MCF 10A (cell line): Measurements from ENCODE around the gene PRR23B. TPM values are rescaled to one million over a fixed set of nuclear protein-coding genes. Genes with fewer than 3 reads are reported as not detected.

ENCODE experiments used
- BruUV-seq: library from RNA; stranded (reverse); fragments of 400-500 nt; replicated peaks from 2 replicates; lab custom pipeline; 2021; lab: Mats Ljungman, UMichigan
- CTCF ChIA-PET: fragments of 300-600 bp; sonication (Branson Sonifier 250); formaldehyde crosslinking; extraction: SDS; loops from one replicate; lab custom pipeline; 2021; ENCODE audit warnings: antibody characterized with exemption, inconsistent platforms; lab: Yijun Ruan, JAX
- POLR2A ChIA-PET: fragments of 300-600, 350-650 bp; sonication (Branson Sonifier 250); formaldehyde crosslinking; extraction: SDS; loops from one replicate; lab custom pipeline; 2020; ENCODE audit warnings: antibody characterized with exemption, inconsistent platforms; lab: Yijun Ruan, JAX
- DNase-seq: peaks from one replicate; pipeline ENCODE4 v3.0.0-alpha.2; 2018; ENCODE audit not compliant: unreplicated experiment
- H3K27ac Mint-ChIP-seq: one replicate; pipeline ENCODE4 v1.8.0; 2022; ENCODE audit warnings: mild to moderate bottlenecking, low read depth, mixed read lengths; ENCODE audit not compliant: unreplicated experiment
- H3K27me3 Mint-ChIP-seq: one replicate; pipeline ENCODE4 v1.8.0; 2022; ENCODE audit warnings: mixed read lengths; ENCODE audit not compliant: insufficient read depth, unreplicated experiment
- H3K36me3 Mint-ChIP-seq: one replicate; pipeline ENCODE4 v1.8.0; 2022; ENCODE audit warnings: mild to moderate bottlenecking, moderate library complexity, mixed read lengths; ENCODE audit not compliant: insufficient read depth, unreplicated experiment
- H3K4me1 Mint-ChIP-seq: one replicate; pipeline ENCODE4 v1.8.0; 2022; ENCODE audit warnings: mixed read lengths; ENCODE audit not compliant: insufficient read depth, unreplicated experiment
- H3K4me3 Mint-ChIP-seq: one replicate; pipeline ENCODE4 v1.8.0; 2022; ENCODE audit warnings: mild to moderate bottlenecking, moderate library complexity, mixed read lengths; ENCODE audit not compliant: unreplicated experiment
- H3K9me3 Mint-ChIP-seq: one replicate; pipeline ENCODE4 v1.8.0; 2022; ENCODE audit warnings: mixed read lengths; ENCODE audit not compliant: unreplicated experiment
- intact Hi-C: fragments of 100-400 bp; cut with micrococcal nuclease; formaldehyde crosslinking; loops from 2 replicates; pipeline ENCODE4 v1.14.1; 2022
- total RNA-seq: library from RNA; stranded (reverse); gene quantifications from 2 replicates; pipeline ENCODE4 v1.2.3, GENCODE V29; 2022
- TF ChIP-seq, protein P1 (sequence below): fragments of 200-600 bp; IDR thresholded peaks from one replicate; pipeline ENCODE4 v1.8.0; 2022; ENCODE audit warnings: antibody characterized with exemption, mild to moderate bottlenecking; ENCODE audit not compliant: unreplicated experiment

PRR23B gene
- total RNA-seq, 1 experiment from 2014 or later: not detected

DNA sequence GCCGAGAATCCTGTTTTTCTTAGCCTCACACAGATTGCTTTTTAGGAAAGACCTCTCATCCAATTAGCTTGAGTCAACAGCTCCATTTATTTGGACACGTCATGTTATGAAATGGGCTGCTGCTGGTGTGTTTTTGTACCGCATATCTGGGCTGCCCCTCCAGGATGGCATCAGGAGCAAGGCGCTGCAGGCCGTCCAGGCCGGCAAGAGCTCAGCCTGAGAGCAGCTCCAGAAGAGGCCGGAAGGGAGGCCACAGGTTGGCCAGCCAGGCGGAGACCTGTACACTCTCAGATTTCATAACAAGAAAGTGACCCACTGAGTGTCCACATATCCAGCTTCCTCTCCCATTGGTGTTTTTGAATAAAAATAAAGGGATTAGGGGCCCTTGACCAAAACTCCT, 45.4 kb downstream of the PRR23B start:
- Mint-ChIP-seq H3K36me3 (no peaks in the 10 kb centered on the region), H3K27ac (no peak overlapping the region), H3K4me3 (no peak overlapping the region), H3K27me3 (no peaks in the 10 kb centered on the region), H3K4me1 (no peaks in the 10 kb centered on the region), H3K9me3 (no peaks in the 10 kb centered on the region)
- TF ChIP-seq, protein P1, sequence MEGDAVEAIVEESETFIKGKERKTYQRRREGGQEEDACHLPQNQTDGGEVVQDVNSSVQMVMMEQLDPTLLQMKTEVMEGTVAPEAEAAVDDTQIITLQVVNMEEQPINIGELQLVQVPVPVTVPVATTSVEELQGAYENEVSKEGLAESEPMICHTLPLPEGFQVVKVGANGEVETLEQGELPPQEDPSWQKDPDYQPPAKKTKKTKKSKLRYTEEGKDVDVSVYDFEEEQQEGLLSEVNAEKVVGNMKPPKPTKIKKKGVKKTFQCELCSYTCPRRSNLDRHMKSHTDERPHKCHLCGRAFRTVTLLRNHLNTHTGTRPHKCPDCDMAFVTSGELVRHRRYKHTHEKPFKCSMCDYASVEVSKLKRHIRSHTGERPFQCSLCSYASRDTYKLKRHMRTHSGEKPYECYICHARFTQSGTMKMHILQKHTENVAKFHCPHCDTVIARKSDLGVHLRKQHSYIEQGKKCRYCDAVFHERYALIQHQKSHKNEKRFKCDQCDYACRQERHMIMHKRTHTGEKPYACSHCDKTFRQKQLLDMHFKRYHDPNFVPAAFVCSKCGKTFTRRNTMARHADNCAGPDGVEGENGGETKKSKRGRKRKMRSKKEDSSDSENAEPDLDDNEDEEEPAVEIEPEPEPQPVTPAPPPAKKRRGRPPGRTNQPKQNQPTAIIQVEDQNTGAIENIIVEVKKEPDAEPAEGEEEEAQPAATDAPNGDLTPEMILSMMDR: no peak
- DNase-seq: no peak
- intact Hi-C loops: no loop called here
- BruUV-seq: no TSS peak
- ChIA-PET CTCF (interaction anchor here (0.6 to 0.7 kb wide), 2 partner anchors 37 to 41 kb away, joined by 3 to 5 read pairs; no protein-coding TSS in a partner anchor), POLR2A (no interaction called here)

DNA sequence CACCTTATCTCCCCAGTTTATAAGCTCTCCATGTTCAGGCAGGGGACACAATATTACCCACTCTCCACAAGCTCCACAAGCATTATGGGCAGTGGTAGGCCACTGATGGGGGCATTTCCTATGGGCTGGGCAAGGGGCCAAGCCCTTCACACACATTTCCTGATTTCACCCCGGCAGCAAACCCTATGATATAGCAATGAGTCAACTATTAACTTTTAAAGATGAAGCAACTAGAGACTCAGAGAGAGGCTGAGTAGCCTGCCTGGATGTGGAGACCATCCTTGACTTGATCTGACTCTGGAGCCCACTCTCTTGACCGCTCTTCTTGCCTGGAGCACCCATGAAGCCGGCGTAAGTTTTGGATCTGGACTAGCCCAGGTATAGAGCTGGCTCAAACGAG, 46.3 kb downstream of the PRR23B start:
- no peaks in the 10 kb centered on the region for H3K36me3 Mint-ChIP-seq
- no TSS peak for BruUV-seq
- no peak overlapping the region for H3K4me3 Mint-ChIP-seq
- intact Hi-C loops: no loop called here
- CTCF ChIA-PET: interaction anchor here (0.6 to 1.3 kb wide), 3 partner anchors 8 to 38 kb away, joined by 3 to 5 read pairs (median 5); no protein-coding TSS in a partner anchor
- no peak overlapping the region for H3K27ac Mint-ChIP-seq
- no peaks in the 10 kb centered on the region for H3K4me1 Mint-ChIP-seq
- H3K27me3 Mint-ChIP-seq: peaks cover 8% of the 10 kb centered on the region
- TF ChIP-seq, protein P1: no peak
- POLR2A ChIA-PET: no interaction called here
- peak; percentile 54 for DNase-seq
- H3K9me3 Mint-ChIP-seq: no peaks in the 10 kb centered on the region

DNA sequence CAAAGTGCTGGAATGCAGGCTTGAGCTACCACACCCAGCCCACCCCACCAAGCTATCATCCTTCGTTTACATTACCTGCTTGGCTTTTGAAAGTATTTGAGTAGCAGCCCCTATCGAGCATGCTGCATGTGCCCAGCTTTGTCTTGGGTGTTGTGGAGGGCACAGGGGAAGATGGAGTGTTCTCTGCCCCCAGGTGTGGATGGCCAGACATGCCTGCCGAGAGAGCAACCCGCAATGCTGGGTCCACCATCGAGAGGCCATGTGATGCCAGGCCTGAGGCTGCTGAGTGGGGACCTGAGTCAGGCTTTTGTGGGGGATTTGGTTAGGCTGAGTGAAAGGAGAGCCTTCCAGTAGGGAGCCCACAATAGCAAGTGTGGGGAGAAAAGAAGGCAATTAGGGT, 47.8 kb downstream of the PRR23B start:
- Mint-ChIP-seq H3K4me1 (no peaks in the 10 kb centered on the region), H3K27ac (no peak overlapping the region), H3K27me3 (peaks cover 10% of the 10 kb centered on the region), H3K9me3 (no peaks in the 10 kb centered on the region), H3K4me3 (no peak overlapping the region), H3K36me3 (no peaks in the 10 kb centered on the region)
- no TSS peak for BruUV-seq
- ChIA-PET CTCF (interaction anchor here (1.2 to 1.4 kb wide), 2 partner anchors 8 to 555 kb away, joined by 3 to 5 read pairs; no protein-coding TSS in a partner anchor), POLR2A (no interaction called here)
- DNase-seq: no peak
- intact Hi-C loops: no loop called here
- TF ChIP-seq, protein P1: no peak

DNA sequence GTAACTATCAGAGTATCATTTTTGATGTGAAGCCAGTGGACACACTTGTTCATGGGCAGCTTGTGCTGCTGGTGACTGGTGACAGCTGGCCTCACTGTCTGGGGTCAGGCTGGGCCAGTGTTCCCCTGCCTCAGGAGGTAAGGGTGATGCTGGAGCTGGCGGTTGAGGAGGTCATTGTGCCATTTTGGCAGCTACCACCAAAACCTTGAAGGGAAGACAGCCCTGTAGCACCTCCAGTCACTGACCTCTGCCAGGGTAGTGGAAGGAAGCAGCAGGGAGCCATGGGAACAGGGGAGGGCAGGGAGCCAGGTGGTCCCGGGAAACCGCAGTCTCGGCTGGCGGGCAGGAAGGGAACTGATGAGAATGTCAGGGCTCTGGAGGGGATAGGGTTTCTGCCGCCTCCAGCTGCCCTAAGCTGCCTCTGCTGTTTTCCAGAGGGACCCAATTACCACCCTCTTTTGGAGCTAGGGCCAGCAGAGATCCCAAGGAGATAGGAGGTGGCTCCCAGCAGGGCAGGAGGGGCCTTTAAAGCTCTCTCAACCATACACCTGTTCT, 48.9 kb downstream of the PRR23B start:
- H3K4me1 Mint-ChIP-seq: no peaks in the 10 kb centered on the region
- BruUV-seq: no TSS peak
- H3K27me3 Mint-ChIP-seq: peaks cover 10% of the 10 kb centered on the region
- no peak for DNase-seq
- intact Hi-C loops: no loop called here
- CTCF ChIA-PET: interaction anchor here (0.6 to 1.5 kb wide), 6 partner anchors 9 to 554 kb away, joined by 3 to 6 read pairs (median 4); no protein-coding TSS in a partner anchor
- TF ChIP-seq, protein P1: no peak
- POLR2A ChIA-PET: no interaction called here
- no peak overlapping the region for H3K27ac Mint-ChIP-seq
- no peaks in the 10 kb centered on the region for H3K9me3 Mint-ChIP-seq
- H3K4me3 Mint-ChIP-seq: no peak overlapping the region
- H3K36me3 Mint-ChIP-seq: no peaks in the 10 kb centered on the region

Other genes starting within 250 kb of the PRR23B start
- gene PIK3CB, start 186.0 kb downstream of the PRR23B start, total RNA-seq: 21.0 and 21.1 TPM in 2 replicates
- 0.17 and 0.30 TPM in 2 replicates for gene FOXL2, start 73.8 kb downstream of the PRR23B start, total RNA-seq
- gene FOXL2NB, start 73.7 kb downstream of the PRR23B start, total RNA-seq: 0.14 and 0.20 TPM in 2 replicates
- not detected in 2 replicates for gene PRR23A, start 14.7 kb downstream of the PRR23B start, total RNA-seq
- gene PRR23C, start 24.0 kb upstream of the PRR23B start, total RNA-seq: not detected in 2 replicates